Measurements from ENCODE around the gene STK39.

- TF ChIP-seq MXI1 (conservative IDR thresholded peaks at IDR 0.05; ENCODE audit: poor library complexity, severe bottlenecking), result no peak
- TF ChIP-seq CTCF (IDR thresholded peaks at IDR 0.05; ENCODE audit: poor library complexity, severe bottlenecking), result no peak
- no peak for TF ChIP-seq EP300 (conservative IDR thresholded peaks at IDR 0.05; ENCODE audit: poor library complexity, severe bottlenecking)
- no peak for TF ChIP-seq POLR2AphosphoS5 (IDR thresholded peaks at IDR 0.05)
- TF ChIP-seq EZH2 (IDR thresholded peaks at IDR 0.05; ENCODE audit: borderline replicate concordance, insufficient read depth, low read length, poor library complexity, severe bottlenecking), result no peak
- no peak for TF ChIP-seq REST (IDR thresholded peaks at IDR 0.05; ENCODE audit: borderline replicate concordance)
- TF ChIP-seq RAD21 (conservative IDR thresholded peaks at IDR 0.05), result no peak
- no peak for TF ChIP-seq SMC3 (conservative IDR thresholded peaks at IDR 0.05; ENCODE audit: poor library complexity)
- TF ChIP-seq TAF1 (IDR thresholded peaks at IDR 0.05; ENCODE audit: low read depth), result no peak
These were observed 66.5 kb downstream of the STK39 start for GRCh38 chr2:168180914-168181313.
